Measurements from ENCODE around the gene LPIN1. TPM values are rescaled to one million over a fixed set of nuclear protein-coding genes. Genes with fewer than 3 reads are reported as not detected.

The LPIN1 gene
- total and polyA plus RNA-seq, 10 donors = 12.3 to 55.7 (median 34.8) TPM

GRCh38 chr2:11786191-11786590, 39.8 kb downstream of the LPIN1 start:
- no peak overlapping the region for H3K27ac ChIP-seq
- H3K4me3 ChIP-seq = no peak overlapping the region
- H3K9me3 ChIP-seq = no peaks in the 10 kb centered on the region
- intact Hi-C loops (cut with DNase I; ENCODE audit: low total_unique reads) = no loop called here
- no peaks in the 10 kb centered on the region for H3K27me3 ChIP-seq (replicated peaks in 1 of 7)
- DNase-seq = no peak
- H3K4me1 ChIP-seq = peaks cover 0 to 10% (median 0%) of the 10 kb centered on the region in 6 donors
- TF ChIP-seq CTCF (IDR thresholded peaks at IDR 0.05 in 8 of 11, conservative IDR thresholded peaks at IDR 0.05 in 3 of 11) (no peak), POLR2AphosphoS5 (IDR thresholded peaks at IDR 0.05) (no peak), POLR2A (IDR thresholded peaks at IDR 0.05) (no peak)
- peaks cover 0 to 100% (median 84%) of the 10 kb centered on the region in 6 donors for H3K36me3 ChIP-seq
- 95 to 100% (median 96%) methylated on average over 8 to 9 of the region's 9 CpGs for WGBS, 5 donors

- DNase-seq = no peak
- Histone ChIP-seq H3K36me3 (peaks cover 0 to 100% (median 83%) of the 10 kb centered on the region in 6 donors), H3K4me1 (peaks cover 0 to 10% (median 0%) of the 10 kb centered on the region in 6 donors), H3K4me3 (no peak overlapping the region), H3K27me3 (replicated peaks in 1 of 7) (no peaks in the 10 kb centered on the region), H3K9me3 (no peaks in the 10 kb centered on the region), H3K27ac (no peak overlapping the region)
- WGBS, 5 donors = 96 to 98% (median 97%) methylated on average over 13 of the region's 13 CpGs
- intact Hi-C loops (cut with DNase I; ENCODE audit: low total_unique reads) = no loop called here
- TF ChIP-seq POLR2A (IDR thresholded peaks at IDR 0.05) (no peak), CTCF (IDR thresholded peaks at IDR 0.05 in 8 of 11, conservative IDR thresholded peaks at IDR 0.05 in 3 of 11) (no peak), POLR2AphosphoS5 (IDR thresholded peaks at IDR 0.05) (no peak)
Measured at GRCh38 chr2:11786592-11786991, 40.2 kb downstream of the LPIN1 start.

- Histone ChIP-seq H3K27ac (no peak overlapping the region), H3K4me1 (peaks cover 0 to 10% (median 0%) of the 10 kb centered on the region in 6 donors), H3K4me3 (no peak overlapping the region), H3K27me3 (replicated peaks in 1 of 7) (no peaks in the 10 kb centered on the region), H3K36me3 (peaks cover 0 to 100% (median 85%) of the 10 kb centered on the region in 6 donors), H3K9me3 (no peaks in the 10 kb centered on the region)
- intact Hi-C loops (cut with DNase I; ENCODE audit: low total_unique reads) = no loop called here
- no peak for DNase-seq
- 90 to 94% (median 94%) methylated on average over 9 of the region's 9 CpGs for WGBS, 5 donors
- no peak for TF ChIP-seq POLR2A (IDR thresholded peaks at IDR 0.05)
- TF ChIP-seq CTCF (IDR thresholded peaks at IDR 0.05 in 8 of 11, conservative IDR thresholded peaks at IDR 0.05 in 3 of 11) = no peak
- TF ChIP-seq POLR2AphosphoS5 (IDR thresholded peaks at IDR 0.05) = no peak
Measured at GRCh38 chr2:11787991-11788390, 41.6 kb downstream of the LPIN1 start.

GRCh38 chr2:11788461-11789124, 42.2 kb downstream of the LPIN1 start:
- no peaks in the 10 kb centered on the region for H3K27me3 ChIP-seq (replicated peaks in 1 of 7)
- intact Hi-C loops (cut with DNase I; ENCODE audit: low total_unique reads) = no loop called here
- WGBS, 5 donors = 88 to 96% (median 94%) methylated on average over 7 of the region's 7 CpGs
- TF ChIP-seq POLR2AphosphoS5 (IDR thresholded peaks at IDR 0.05) = no peak
- TF ChIP-seq POLR2A (IDR thresholded peaks at IDR 0.05) = no peak
- TF ChIP-seq CTCF (IDR thresholded peaks at IDR 0.05 in 8 of 11, conservative IDR thresholded peaks at IDR 0.05 in 3 of 11) = no peak
- peaks cover 0 to 10% (median 0%) of the 10 kb centered on the region in 6 donors for H3K4me1 ChIP-seq
- peaks cover 0 to 100% (median 85%) of the 10 kb centered on the region in 6 donors for H3K36me3 ChIP-seq
- no peak overlapping the region for H3K4me3 ChIP-seq
- no peak for DNase-seq
- no peaks in the 10 kb centered on the region for H3K9me3 ChIP-seq
- no peak overlapping the region for H3K27ac ChIP-seq
